Endothelial cell of umbilical vein (primary cell): ENCODE data around the gene KRT15. TPM values are rescaled to one million over a fixed set of nuclear protein-coding genes. Genes with fewer than 3 reads are reported as not detected.
A peak's percentile ranks its signal among the peaks of the same experiment; 100 is the strongest.

Experiments
- BruUV-seq: library from RNA; stranded (reverse); fragments of 400-500 nt; replicated peaks from 2 replicates; lab custom pipeline; 2021; lab: Mats Ljungman, UMichigan
- CTCF ChIA-PET: fragments of 300-600, 350-600 bp; sonication (Branson Sonifier 250); formaldehyde crosslinking; loops from one replicate; lab custom pipeline; 2021; ENCODE audit warnings: antibody characterized with exemption, inconsistent platforms; lab: Charles Lee
- POLR2A ChIA-PET: fragments of 300-600, 350-600 bp; sonication (Branson Sonifier 250); formaldehyde crosslinking; loops from one replicate; lab custom pipeline; 2021; ENCODE audit warnings: antibody characterized with exemption, inconsistent platforms; lab: Charles Lee
- DNase-seq: peaks from one replicate; pipeline ENCODE4 v3.0.0-alpha.2; 2011; ENCODE audit warnings: low read depth, low spot score
- FAIRE-seq: peaks from 2 replicates; lab custom pipeline; 2011; peaks lifted over from hg19 to GRCh38; lab: Jason Lieb, UNC
- H2AFZ ChIP-seq: 2 replicates; pipeline ENCODE4 v1.6.0; 2012; ENCODE audit warnings: low read depth, low read length, control low read depth, inconsistent platforms
- H3K27ac ChIP-seq: 2 replicates; pipeline ENCODE4 v1.5.1; 2011; ENCODE audit warnings: low read depth, mild to moderate bottlenecking, control low read depth, low read length, moderate library complexity; ENCODE audit not compliant: insufficient read depth
- H3K27me3 ChIP-seq, 2 experiments: 2 replicates each; pipeline versions ENCODE4 v1.6.0 to v1.6.1; 2011; ENCODE audit warnings: low read length in 2 of 2, mixed read lengths in 1 of 2; ENCODE audit not compliant: control insufficient read depth in 2 of 2, insufficient read depth in 2 of 2
- H3K36me3 ChIP-seq, 2 experiments: 2 replicates in 1 of 2; 3 replicates in 1 of 2; pipeline ENCODE4 v1.5.1; 2011; ENCODE audit warnings: low read length in 2 of 2, mild to moderate bottlenecking in 1 of 2, moderate library complexity in 1 of 2; ENCODE audit not compliant: control insufficient read depth in 2 of 2, insufficient read depth in 2 of 2; ENCODE audit errors: extremely low read depth in 1 of 2
- H3K4me1 ChIP-seq: 3 replicates; pipeline ENCODE4 v1.5.1; 2011; ENCODE audit warnings: mild to moderate bottlenecking, low read length; ENCODE audit not compliant: control insufficient read depth, insufficient read depth; ENCODE audit errors: extremely low read depth
- H3K4me2 ChIP-seq: 2 replicates; pipeline ENCODE4 v1.6.1; 2011; ENCODE audit warnings: low read length, control low read depth, mixed read lengths; ENCODE audit not compliant: insufficient read depth
- H3K4me3 ChIP-seq, 3 experiments: fragments of 200-600 bp in 1 of 3; sonication (generic), shearing (Covaris generic) in 1 of 3; replicated peaks in 1 of 3; 2 replicates each; pipeline ENCODE4 v1.5.1; 2011 to 2016; ENCODE audit warnings: control low read depth in 3 of 3, low read length in 3 of 3, mild to moderate bottlenecking in 2 of 3, inconsistent platforms in 1 of 3, low read depth in 1 of 3, moderate library complexity in 1 of 3; ENCODE audit not compliant: insufficient read depth in 1 of 3
- H3K79me2 ChIP-seq: 2 replicates; pipeline ENCODE4 v1.6.0; 2012; ENCODE audit warnings: low read length, inconsistent platforms; ENCODE audit not compliant: control insufficient read depth, insufficient read depth
- H3K9ac ChIP-seq: replicated peaks from 2 replicates; pipeline ENCODE3; 2011; ENCODE audit warnings: low read length, control low read depth; ENCODE audit not compliant: insufficient read depth; ENCODE audit errors: extremely low read depth
- H3K9me1 ChIP-seq: replicated peaks from 3 replicates; pipeline ENCODE4 v1.6.0; 2011; ENCODE audit warnings: mild to moderate bottlenecking, low read length; ENCODE audit not compliant: control insufficient read depth, insufficient read depth; ENCODE audit errors: extremely low read depth
- H3K9me3 ChIP-seq: replicated peaks from 2 replicates; pipeline ENCODE4 v1.5.1; 2012; ENCODE audit warnings: low read length, inconsistent platforms; ENCODE audit not compliant: control insufficient read depth, insufficient read depth
- H4K20me1 ChIP-seq: replicated peaks from 2 replicates; pipeline ENCODE3; 2011; ENCODE audit warnings: mild to moderate bottlenecking, low read length; ENCODE audit not compliant: control insufficient read depth, insufficient read depth; ENCODE audit errors: extremely low read depth
- EZH2 ChIP-seq: IDR thresholded peaks from 2 replicates; pipeline ENCODE4 v1.6.1; 2012; ENCODE audit warnings: borderline replicate concordance, low read depth, mild to moderate bottlenecking, moderate library complexity, low read length, inconsistent platforms; ENCODE audit not compliant: severe bottlenecking
- FOS ChIP-seq: IDR thresholded peaks from 2 replicates; pipeline ENCODE4 v1.6.1; 2011; ENCODE audit warnings: mild to moderate bottlenecking, low read length, moderate library complexity, borderline replicate concordance; ENCODE audit not compliant: insufficient read depth
- GATA2 ChIP-seq: IDR thresholded peaks from 2 replicates; pipeline ENCODE4 v1.7.0; 2011; ENCODE audit warnings: low read depth, mild to moderate bottlenecking, moderate library complexity, mixed read lengths, low read length; ENCODE audit not compliant: insufficient read length, insufficient read depth
- JUN ChIP-seq: IDR thresholded peaks from 2 replicates; pipeline ENCODE4 v1.6.1; 2011; ENCODE audit warnings: borderline replicate concordance, low read depth; ENCODE audit not compliant: insufficient read length, insufficient read depth
- MYC ChIP-seq: IDR thresholded peaks from one replicate; pipeline ENCODE4 v1.6.1; 2011; ENCODE audit warnings: mild to moderate bottlenecking, low read depth, low read length
- POLR2A ChIP-seq: IDR thresholded peaks from 2 replicates; pipeline ENCODE4 v1.6.1; 2012; ENCODE audit warnings: low read depth, mild to moderate bottlenecking, control low read depth, low read length
- POLR2AphosphoS5 ChIP-seq: IDR thresholded peaks from 2 replicates; pipeline ENCODE4 v1.6.1; 2012; ENCODE audit warnings: low read depth, mild to moderate bottlenecking, control low read depth, low read length, moderate library complexity; ENCODE audit not compliant: insufficient read depth
- dilution Hi-C: fragments of 300-500 bp; cut with MboI; formaldehyde crosslinking; loops from one replicate; pipeline ENCODE4 v1.15.0; 2019; ENCODE audit warnings: low sequenced_read_pairs; ENCODE audit not compliant: extremely low pct_ligation_motif_present
- intact Hi-C: fragments of 100-400 bp; cut with micrococcal nuclease; formaldehyde crosslinking; loops from one replicate; pipeline ENCODE4 v1.10.0; 2022
- polyA plus RNA-seq, 4 experiments: library from polyadenylated mRNA; depleted of rRNA in 3 of 4; stranded (reverse) in 3 of 4; unstranded in 1 of 4; fragments of >200 nt; gene quantifications; 2 replicates each; pipeline versions ENCODE4 v1.2.1 to v1.2.3, GENCODE V29; 2011 to 2012; ENCODE audit warnings: missing spikeins in 1 of 4
- total RNA-seq: library from RNA; stranded (reverse); gene quantifications from 2 replicates; pipeline ENCODE4 v1.2.3, GENCODE V29; 2021
- TF ChIP-seq, protein P1 (sequence below): IDR thresholded peaks from 2 replicates; pipeline ENCODE4 v1.6.1; 2011; ENCODE audit not compliant: insufficient read depth, insufficient read length
- TF ChIP-seq, protein P2 (sequence below), 2 donors: IDR thresholded peaks; 1 replicate in 1 of 2; 2 replicates in 1 of 2; pipeline ENCODE4 v1.5.1; 2011; ENCODE audit warnings: low read length in 2 of 2, mild to moderate bottlenecking in 2 of 2, moderate library complexity in 2 of 2, control low read depth in 1 of 2, inconsistent platforms in 1 of 2, low read depth in 1 of 2; ENCODE audit not compliant: insufficient read depth in 1 of 2; ENCODE audit errors: extremely low read depth in 1 of 2

Gene KRT15
- total and polyA plus RNA-seq, 2 donors (not counting 3 experiments of a cell fraction or from before 2014, with no cell fraction given) = 0.68 to 2.8 TPM

DNA sequence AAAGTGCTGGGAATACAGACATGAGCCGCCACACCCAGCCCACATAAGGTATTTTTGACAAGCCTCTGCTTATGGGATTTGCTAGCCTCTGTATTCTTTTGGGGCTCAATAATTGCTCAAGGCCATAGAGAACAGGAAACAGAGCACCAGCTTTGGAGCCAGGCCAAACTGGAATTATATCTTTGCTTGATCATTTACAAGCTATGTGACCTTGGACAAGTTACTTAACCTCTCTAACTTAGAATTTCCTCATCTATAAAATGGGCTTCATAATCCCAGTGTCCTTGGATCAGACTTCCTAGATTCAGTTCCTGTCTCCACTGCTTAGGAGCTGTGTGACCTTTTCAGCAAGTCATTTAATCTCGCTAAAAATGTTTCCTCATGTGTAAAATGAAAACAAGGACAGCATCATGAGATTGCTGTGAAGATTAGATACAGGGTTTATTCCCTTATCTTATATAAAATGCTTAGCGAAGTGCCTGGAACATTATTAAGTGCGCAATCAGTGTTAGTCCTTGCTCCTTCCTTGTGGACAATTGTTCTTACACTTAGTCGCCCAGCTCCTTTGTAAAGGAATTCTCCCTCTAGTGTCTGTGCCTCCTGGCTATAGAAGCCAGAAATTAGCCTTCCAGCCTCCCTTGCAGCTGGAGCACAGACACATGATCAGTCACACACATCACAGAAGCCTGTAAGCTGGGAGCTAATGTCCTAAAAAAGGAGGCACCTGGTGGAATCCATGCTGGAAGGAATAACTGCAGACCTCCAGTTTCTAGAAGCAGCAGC, 36.6 kb upstream of the KRT15 start:
- H3K9me1 ChIP-seq = no peaks in the 10 kb centered on the region
- H3K4me3 ChIP-seq = no peak overlapping the region
- no TSS peak for BruUV-seq
- H3K79me2 ChIP-seq = no peaks in the 10 kb centered on the region
- no peaks in the 10 kb centered on the region for H4K20me1 ChIP-seq
- CTCF ChIA-PET = interaction anchor here (0.6 to 9.2 kb wide), 7 partner anchors 11 to 698 kb away, joined by 3 to 369 read pairs (median 4); no protein-coding TSS in a partner anchor
- POLR2A ChIA-PET = interaction anchor here (0.6 kb wide), 1 partner anchor 21 kb away, joined by 4 read pairs; no protein-coding TSS in a partner anchor
- H3K4me1 ChIP-seq = peaks cover 10% of the 10 kb centered on the region
- H3K9me3 ChIP-seq = no peaks in the 10 kb centered on the region
- dilution Hi-C loops = no loop called here
- H2AFZ ChIP-seq = no peak overlapping the region
- peaks cover 8 to 9% of the 10 kb centered on the region in 2 experiments for H3K27me3 ChIP-seq
- TF ChIP-seq EZH2 (no peak), JUN (no peak), FOS (no peak), MYC (no peak), POLR2A (no peak), GATA2 (peak; percentile 85), POLR2AphosphoS5 (peak; percentile 28)
- TF ChIP-seq, protein P1, sequence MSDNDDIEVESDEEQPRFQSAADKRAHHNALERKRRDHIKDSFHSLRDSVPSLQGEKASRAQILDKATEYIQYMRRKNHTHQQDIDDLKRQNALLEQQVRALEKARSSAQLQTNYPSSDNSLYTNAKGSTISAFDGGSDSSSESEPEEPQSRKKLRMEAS = no peak
- TF ChIP-seq, protein P2, sequence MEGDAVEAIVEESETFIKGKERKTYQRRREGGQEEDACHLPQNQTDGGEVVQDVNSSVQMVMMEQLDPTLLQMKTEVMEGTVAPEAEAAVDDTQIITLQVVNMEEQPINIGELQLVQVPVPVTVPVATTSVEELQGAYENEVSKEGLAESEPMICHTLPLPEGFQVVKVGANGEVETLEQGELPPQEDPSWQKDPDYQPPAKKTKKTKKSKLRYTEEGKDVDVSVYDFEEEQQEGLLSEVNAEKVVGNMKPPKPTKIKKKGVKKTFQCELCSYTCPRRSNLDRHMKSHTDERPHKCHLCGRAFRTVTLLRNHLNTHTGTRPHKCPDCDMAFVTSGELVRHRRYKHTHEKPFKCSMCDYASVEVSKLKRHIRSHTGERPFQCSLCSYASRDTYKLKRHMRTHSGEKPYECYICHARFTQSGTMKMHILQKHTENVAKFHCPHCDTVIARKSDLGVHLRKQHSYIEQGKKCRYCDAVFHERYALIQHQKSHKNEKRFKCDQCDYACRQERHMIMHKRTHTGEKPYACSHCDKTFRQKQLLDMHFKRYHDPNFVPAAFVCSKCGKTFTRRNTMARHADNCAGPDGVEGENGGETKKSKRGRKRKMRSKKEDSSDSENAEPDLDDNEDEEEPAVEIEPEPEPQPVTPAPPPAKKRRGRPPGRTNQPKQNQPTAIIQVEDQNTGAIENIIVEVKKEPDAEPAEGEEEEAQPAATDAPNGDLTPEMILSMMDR (IDR thresholded peaks at IDR 0.05; ENCODE audit: extremely low read depth in 1 of 2, insufficient read depth in 1 of 2, low read depth in 1 of 2, low read length in 2 of 2) = no peak
- no peak overlapping the region for H3K4me2 ChIP-seq
- DNase-seq (peak; percentile 87), FAIRE-seq (peak; percentile 84)
- no peaks in the 10 kb centered on the region for H3K36me3 ChIP-seq
- no peak overlapping the region for H3K9ac ChIP-seq
- no peak overlapping the region for H3K27ac ChIP-seq
- intact Hi-C loops = no loop called here
